Smooth muscle cell (in vitro differentiated cells): ENCODE results near the gene PPP1R3F. TPM values are rescaled to one million over a fixed set of nuclear protein-coding genes. Genes with fewer than 3 reads are reported as not detected.
"Not testable (repeated sequence)": the region's sequence is repeated elsewhere in the genome, so short reads cannot be mapped to it uniquely, and the experiment has no call there.

Experiments
- DNase-seq: peaks from one replicate; lab custom pipeline; 2025; ENCODE audit not compliant: unreplicated experiment; lab: John Stamatoyannopoulos, UW
- H2AFZ ChIP-seq: fragments of 200-600 bp; sonication (generic); 2 replicates; pipeline ENCODE4 v1.6.0; 2016; ENCODE audit warnings: antibody characterized with exemption, low read depth, mild to moderate bottlenecking
- H3F3A ChIP-seq: fragments of 200-600 bp; sonication (generic); 2 replicates; pipeline ENCODE4 v1.6.0; 2017; ENCODE audit warnings: antibody characterized with exemption, low read depth
- H3K27ac ChIP-seq: fragments of 200-600 bp; sonication (generic); 2 replicates; pipeline ENCODE4 v1.5.1; 2016; ENCODE audit warnings: low read depth, mild to moderate bottlenecking
- H3K27me3 ChIP-seq: fragments of 200-600 bp; sonication (generic); 2 replicates; pipeline ENCODE4 v1.6.1; 2016; ENCODE audit warnings: low read depth, mild to moderate bottlenecking
- H3K36me3 ChIP-seq: fragments of 200-600 bp; sonication (generic); 2 replicates; pipeline ENCODE4 v1.5.1; 2016; ENCODE audit warnings: low read depth
- H3K4me1 ChIP-seq: fragments of 200-600 bp; sonication (generic); 2 replicates; pipeline ENCODE4 v1.5.1; 2016; ENCODE audit warnings: low read depth
- H3K4me2 ChIP-seq: fragments of 200-600 bp; sonication (generic); 2 replicates; pipeline ENCODE4 v1.6.0; 2016; ENCODE audit warnings: mild to moderate bottlenecking
- H3K4me3 ChIP-seq: fragments of 200-600 bp; sonication (generic); 2 replicates; pipeline ENCODE4 v1.5.1; 2016; ENCODE audit warnings: mild to moderate bottlenecking
- H3K79me2 ChIP-seq: fragments of 200-600 bp; sonication (generic); 2 replicates; pipeline ENCODE4 v1.6.0; 2016; ENCODE audit warnings: low read depth, mild to moderate bottlenecking
- H3K9ac ChIP-seq: fragments of 200-600 bp; sonication (generic); 2 replicates; pipeline ENCODE4 v1.6.0; 2016; ENCODE audit warnings: low read depth
- H3K9me3 ChIP-seq: fragments of 200-600 bp; sonication (generic); replicated peaks from 2 replicates; pipeline ENCODE4 v1.5.1; 2016; ENCODE audit warnings: low read depth
- H4K20me1 ChIP-seq: fragments of 200-600 bp; sonication (generic); 2 replicates; pipeline ENCODE4 v1.6.0; 2016; ENCODE audit warnings: low read depth
- WGBS: methylation state at CpG from one replicate; pipeline ENCODE4 v1.1.7; 2016; ENCODE audit warnings: low lambda C conversion rate; 5-methylcytosine and 5-hydroxymethylcytosine counted together
- polyA plus RNA-seq: library from polyadenylated mRNA; unstranded; fragments of >200 nt; fragmentation: Nextera tagmentation; extraction: Ambion mirVana; gene quantifications from 2 replicates; pipeline ENCODE4 v1.2.1, GENCODE V29; 2016
- total RNA-seq: library from RNA; depleted of rRNA; stranded (reverse); fragments of >200 nt; gene quantifications from 2 replicates; pipeline ENCODE4 v1.2.3, GENCODE V29; 2014
- TF ChIP-seq, protein P1 (sequence below): fragments of 200-600 bp; sonication (generic); IDR thresholded peaks from 2 replicates; pipeline ENCODE4 v1.5.1; 2017; ENCODE audit warnings: borderline replicate concordance, mild to moderate bottlenecking, antibody characterized with exemption; ENCODE audit not compliant: insufficient read depth, poor library complexity, severe bottlenecking

The PPP1R3F gene
- total and polyA plus RNA-seq, 2 experiments from 2014 or later, result 3.3 to 14.5 TPM

- Histone ChIP-seq H3K9ac (no peak overlapping the region), H3K4me3 (no peak overlapping the region), H3K4me1 (no peaks in the 10 kb centered on the region), H3K27me3 (no peaks in the 10 kb centered on the region), H3K9me3 (no peaks in the 10 kb centered on the region), H3K79me2 (no peaks in the 10 kb centered on the region), H3K36me3 (no peaks in the 10 kb centered on the region), H3F3A (no peaks in the 10 kb centered on the region), H3K4me2 (no peak overlapping the region), H2AFZ (no peak overlapping the region), H3K27ac (no peak overlapping the region), H4K20me1 (no peaks in the 10 kb centered on the region)
- no peak for DNase-seq
- WGBS, result 79% methylated on average over 1 of the region's 1 CpG
- TF ChIP-seq, protein P1, sequence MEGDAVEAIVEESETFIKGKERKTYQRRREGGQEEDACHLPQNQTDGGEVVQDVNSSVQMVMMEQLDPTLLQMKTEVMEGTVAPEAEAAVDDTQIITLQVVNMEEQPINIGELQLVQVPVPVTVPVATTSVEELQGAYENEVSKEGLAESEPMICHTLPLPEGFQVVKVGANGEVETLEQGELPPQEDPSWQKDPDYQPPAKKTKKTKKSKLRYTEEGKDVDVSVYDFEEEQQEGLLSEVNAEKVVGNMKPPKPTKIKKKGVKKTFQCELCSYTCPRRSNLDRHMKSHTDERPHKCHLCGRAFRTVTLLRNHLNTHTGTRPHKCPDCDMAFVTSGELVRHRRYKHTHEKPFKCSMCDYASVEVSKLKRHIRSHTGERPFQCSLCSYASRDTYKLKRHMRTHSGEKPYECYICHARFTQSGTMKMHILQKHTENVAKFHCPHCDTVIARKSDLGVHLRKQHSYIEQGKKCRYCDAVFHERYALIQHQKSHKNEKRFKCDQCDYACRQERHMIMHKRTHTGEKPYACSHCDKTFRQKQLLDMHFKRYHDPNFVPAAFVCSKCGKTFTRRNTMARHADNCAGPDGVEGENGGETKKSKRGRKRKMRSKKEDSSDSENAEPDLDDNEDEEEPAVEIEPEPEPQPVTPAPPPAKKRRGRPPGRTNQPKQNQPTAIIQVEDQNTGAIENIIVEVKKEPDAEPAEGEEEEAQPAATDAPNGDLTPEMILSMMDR, result no peak
Measured at GRCh38 chrX:49300703-49301102, 31.1 kb downstream of the PPP1R3F start.

- Histone ChIP-seq H3K9me3 (no peaks in the 10 kb centered on the region), H2AFZ (no peak within 1 kb of the TSS), H3K4me1 (no peaks in the 10 kb centered on the region), H3K4me2 (no peak within 1 kb of the TSS), H3F3A (no peaks in the 10 kb centered on the region), H3K27me3 (no peaks in the 10 kb centered on the region), H3K79me2 (no peaks in the 10 kb centered on the region), H4K20me1 (no peaks in the 10 kb centered on the region), H3K27ac (no peak within 1 kb of the TSS), H3K36me3 (no peaks in the 10 kb centered on the region), H3K4me3 (no peak within 1 kb of the TSS), H3K9ac (no peak within 1 kb of the TSS)
- TF ChIP-seq, protein P1, result no peak
- WGBS, result 78% methylated on average over 11 of the region's 15 CpGs
- no peak for DNase-seq
Measured at GRCh38 chrX:49303346-49303745, 33.8 kb downstream of the PPP1R3F start, which contains the start of gene GAGE10. Gene GAGE10 (plus strand): TSS chrX:49303646. CDS start chrX:49304860, 1,214 bp downstream.

GRCh38 chrX:49307775-49308174, 38.2 kb downstream of the PPP1R3F start:
- H3K4me3 ChIP-seq, H3K36me3 ChIP-seq, H3K9me3 ChIP-seq, H3F3A ChIP-seq, H3K27me3 ChIP-seq, DNase-seq, H3K27ac ChIP-seq, H3K9ac ChIP-seq, H3K79me2 ChIP-seq, H3K4me2 ChIP-seq, H3K4me1 ChIP-seq, H4K20me1 ChIP-seq, H2AFZ ChIP-seq: not testable (repeated sequence)
- 37% methylated on average over 2 of the region's 2 CpGs for WGBS

GRCh38 chrX:49308604-49309269, 39.1 kb downstream of the PPP1R3F start:
- 78% methylated on average over 15 of the region's 15 CpGs for WGBS
- H3K27ac ChIP-seq, result no peak overlapping the region

More at GRCh38 chrX:49308604-49309269, 39.1 kb downstream of the PPP1R3F start:
- Histone ChIP-seq H3K9me3 (no peaks in the 10 kb centered on the region), H3K4me3 (peak overlapping the region; percentile 36), H3K27me3 (no peaks in the 10 kb centered on the region), H2AFZ (no peak overlapping the region), H3K4me1 (no peaks in the 10 kb centered on the region), H3K9ac (no peak overlapping the region), H3K79me2 (no peaks in the 10 kb centered on the region), H4K20me1 (no peaks in the 10 kb centered on the region), H3F3A (no peaks in the 10 kb centered on the region), H3K4me2 (peak overlapping the region; percentile 81), H3K36me3 (no peaks in the 10 kb centered on the region)
- TF ChIP-seq, protein P1, result no peak
- no peak for DNase-seq
